Lower leg skin (tissue), 4 donors: ENCODE data around the gene SPATA33. TPM values are rescaled to one million over a fixed set of nuclear protein-coding genes. Genes with fewer than 3 reads are reported as not detected.
"Not testable (repeated sequence)": the region's sequence is repeated elsewhere in the genome, so short reads cannot be mapped to it uniquely, and the experiment has no call there.

Experiments
- DNase-seq, 2 donors: peaks; one replicate each; pipeline ENCODE4 v3.0.0-alpha.2; 2019; ENCODE audit warnings: low spot score in 2 of 2
- H3K4me3 ChIP-seq: fragments of 200-600 bp; sonication (generic); 2 replicates; pipeline ENCODE4 v1.5.1; 2017; ENCODE audit warnings: mild to moderate bottlenecking, low read depth; ENCODE audit not compliant: poor library complexity, severe bottlenecking
- POLR2A ChIP-seq, 2 donors: fragments of 450-650 bp; IDR thresholded peaks; one replicate each; pipeline ENCODE4 v1.6.1; 2016 to 2017; ENCODE audit warnings: antibody characterized with exemption in 2 of 2, mild to moderate bottlenecking in 1 of 2, moderate library complexity in 1 of 2
- WGBS, 2 donors: methylation state at CpG; one replicate each; pipeline ENCODE4 v1.1.5; 2018; 5-methylcytosine and 5-hydroxymethylcytosine counted together
- intact Hi-C: fragments of 100-400 bp; cut with DNase I; formaldehyde crosslinking; loops from one replicate; pipeline ENCODE4 v1.15.0; 2023; ENCODE audit warnings: low total_unique reads
- total RNA-seq, 4 donors: library from RNA; depleted of rRNA; stranded (reverse); fragments of >200 nt; gene quantifications; one replicate each; pipeline ENCODE4 v1.1.0, GENCODE V29; 2016
- TF ChIP-seq, protein P1 (sequence below), 3 donors: fragments of 450-650 bp; IDR thresholded peaks; one replicate each; pipeline ENCODE4 v1.5.1; 2016; ENCODE audit warnings: antibody characterized with exemption in 3 of 3, mild to moderate bottlenecking in 3 of 3, moderate library complexity in 2 of 3

The SPATA33 gene
- total RNA-seq, 4 donors from 2014 or later: 1.1 to 4.1 (median 2.5) TPM

DNA sequence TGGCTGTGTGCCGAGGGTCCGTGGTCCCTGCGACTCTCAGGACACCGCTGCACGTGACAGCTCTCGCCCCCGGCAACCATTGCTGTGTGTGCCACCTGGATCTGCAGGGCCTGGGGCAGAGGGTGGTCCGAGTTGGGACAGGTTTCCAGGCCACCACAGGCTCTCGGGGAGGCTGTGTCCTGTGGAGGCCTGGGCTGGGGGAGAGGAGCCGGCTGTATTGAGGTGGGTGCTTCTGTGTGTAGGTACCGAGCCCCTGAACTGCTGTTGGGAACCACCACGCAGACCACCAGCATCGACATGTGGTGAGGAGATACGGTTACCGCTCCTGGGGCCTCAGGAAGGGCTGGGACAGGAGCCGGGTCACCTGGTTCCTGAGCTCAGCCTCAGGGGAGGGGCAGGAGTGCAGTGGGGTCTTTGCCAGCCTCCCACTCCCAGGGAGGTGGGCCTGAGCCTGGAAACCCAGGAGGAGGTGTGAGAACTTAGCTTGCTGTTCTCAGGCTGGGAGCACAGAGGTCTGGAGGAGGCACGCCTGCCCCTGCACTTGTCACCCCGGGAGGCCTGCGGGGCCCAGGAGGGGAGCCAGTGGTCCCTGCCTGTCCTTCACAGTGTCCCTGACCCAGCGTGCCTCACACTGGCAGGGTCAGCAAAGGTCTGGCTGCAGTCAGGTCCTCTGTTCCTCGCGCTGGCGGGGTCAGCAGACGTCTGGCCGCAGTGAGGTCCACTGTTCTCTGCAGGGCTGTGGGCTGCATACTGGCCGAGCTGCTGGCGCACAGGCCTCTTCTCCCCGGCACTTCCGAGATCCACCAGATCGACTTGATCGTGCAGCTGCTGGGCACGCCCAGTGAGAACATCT is 36.5 kb downstream of the SPATA33 start:
- intact Hi-C loops: no loop called here
- no peak overlapping the region for H3K4me3 ChIP-seq
- DNase-seq: no peak
- WGBS, 2 donors: 72 to 85% methylated on average over 23 to 31 of the region's 32 CpGs
- TF ChIP-seq POLR2A (IDR thresholded peaks at IDR 0.05): no peak
- TF ChIP-seq, protein P1, sequence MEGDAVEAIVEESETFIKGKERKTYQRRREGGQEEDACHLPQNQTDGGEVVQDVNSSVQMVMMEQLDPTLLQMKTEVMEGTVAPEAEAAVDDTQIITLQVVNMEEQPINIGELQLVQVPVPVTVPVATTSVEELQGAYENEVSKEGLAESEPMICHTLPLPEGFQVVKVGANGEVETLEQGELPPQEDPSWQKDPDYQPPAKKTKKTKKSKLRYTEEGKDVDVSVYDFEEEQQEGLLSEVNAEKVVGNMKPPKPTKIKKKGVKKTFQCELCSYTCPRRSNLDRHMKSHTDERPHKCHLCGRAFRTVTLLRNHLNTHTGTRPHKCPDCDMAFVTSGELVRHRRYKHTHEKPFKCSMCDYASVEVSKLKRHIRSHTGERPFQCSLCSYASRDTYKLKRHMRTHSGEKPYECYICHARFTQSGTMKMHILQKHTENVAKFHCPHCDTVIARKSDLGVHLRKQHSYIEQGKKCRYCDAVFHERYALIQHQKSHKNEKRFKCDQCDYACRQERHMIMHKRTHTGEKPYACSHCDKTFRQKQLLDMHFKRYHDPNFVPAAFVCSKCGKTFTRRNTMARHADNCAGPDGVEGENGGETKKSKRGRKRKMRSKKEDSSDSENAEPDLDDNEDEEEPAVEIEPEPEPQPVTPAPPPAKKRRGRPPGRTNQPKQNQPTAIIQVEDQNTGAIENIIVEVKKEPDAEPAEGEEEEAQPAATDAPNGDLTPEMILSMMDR (IDR thresholded peaks at IDR 0.05): no peak

DNA sequence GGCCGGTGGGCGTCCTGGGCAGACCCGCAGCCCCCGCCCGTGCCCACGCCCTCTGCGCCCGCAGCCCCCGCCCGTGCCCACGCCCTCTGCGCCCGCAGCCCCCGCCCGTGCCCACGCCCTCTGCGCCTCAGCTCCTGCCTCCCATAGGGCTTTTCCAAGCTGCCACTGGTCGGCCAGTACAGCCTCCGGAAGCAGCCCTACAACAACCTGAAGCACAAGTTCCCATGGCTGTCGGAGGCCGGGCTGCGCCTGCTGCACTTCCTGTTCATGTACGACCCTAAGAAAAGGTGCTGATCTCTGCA is 37.1 kb downstream of the SPATA33 start:
- intact Hi-C loops, H3K4me3 ChIP-seq, DNase-seq: not testable (repeated sequence)
- 75 to 81% methylated on average over 23 of the region's 23 CpGs for WGBS, 2 donors

DNA sequence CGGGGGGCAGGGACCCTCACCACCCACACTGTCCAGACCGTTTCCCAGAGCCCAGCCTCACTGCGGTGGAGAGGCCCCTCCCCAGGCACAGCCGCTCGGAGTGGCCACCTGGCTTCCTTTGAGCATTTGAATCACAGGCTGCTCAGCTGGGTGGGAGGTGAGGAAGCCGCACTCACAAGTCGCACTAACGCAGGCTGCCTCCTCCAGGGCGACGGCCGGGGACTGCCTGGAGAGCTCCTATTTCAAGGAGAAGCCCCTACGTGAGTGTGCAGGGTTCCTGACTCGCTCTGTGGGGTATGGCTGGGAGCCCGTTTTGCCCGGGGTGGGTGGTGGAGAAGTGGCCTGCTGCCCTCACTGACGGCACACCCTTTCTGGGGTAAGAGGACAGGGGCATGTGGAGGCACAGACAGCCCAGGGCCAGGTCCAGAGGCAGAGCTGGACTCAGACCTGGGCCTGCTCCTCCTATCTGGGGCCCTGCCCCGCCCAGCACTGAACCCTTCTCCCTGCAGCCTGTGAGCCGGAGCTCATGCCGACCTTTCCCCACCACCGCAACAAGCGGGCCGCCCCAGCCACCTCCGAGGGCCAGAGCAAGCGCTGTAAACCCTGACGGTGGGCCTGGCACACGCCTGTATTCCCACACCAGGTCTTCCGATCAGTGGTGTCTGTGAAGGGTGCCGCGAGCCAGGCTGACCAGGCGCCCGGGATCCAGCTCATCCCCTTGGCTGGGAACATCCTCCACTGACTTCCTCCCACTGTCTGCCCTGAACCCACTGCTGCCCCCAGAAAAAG is 37.6 kb downstream of the SPATA33 start:
- 85 to 88% methylated on average over 18 to 26 of the region's 31 CpGs for WGBS, 2 donors
- TF ChIP-seq POLR2A (IDR thresholded peaks at IDR 0.05): no peak
- TF ChIP-seq, protein P1 (IDR thresholded peaks at IDR 0.05): no peak
- peak in 1 of 2 donors; percentile 84 for DNase-seq
- H3K4me3 ChIP-seq: no peak overlapping the region
- intact Hi-C loops: no loop called here

DNA sequence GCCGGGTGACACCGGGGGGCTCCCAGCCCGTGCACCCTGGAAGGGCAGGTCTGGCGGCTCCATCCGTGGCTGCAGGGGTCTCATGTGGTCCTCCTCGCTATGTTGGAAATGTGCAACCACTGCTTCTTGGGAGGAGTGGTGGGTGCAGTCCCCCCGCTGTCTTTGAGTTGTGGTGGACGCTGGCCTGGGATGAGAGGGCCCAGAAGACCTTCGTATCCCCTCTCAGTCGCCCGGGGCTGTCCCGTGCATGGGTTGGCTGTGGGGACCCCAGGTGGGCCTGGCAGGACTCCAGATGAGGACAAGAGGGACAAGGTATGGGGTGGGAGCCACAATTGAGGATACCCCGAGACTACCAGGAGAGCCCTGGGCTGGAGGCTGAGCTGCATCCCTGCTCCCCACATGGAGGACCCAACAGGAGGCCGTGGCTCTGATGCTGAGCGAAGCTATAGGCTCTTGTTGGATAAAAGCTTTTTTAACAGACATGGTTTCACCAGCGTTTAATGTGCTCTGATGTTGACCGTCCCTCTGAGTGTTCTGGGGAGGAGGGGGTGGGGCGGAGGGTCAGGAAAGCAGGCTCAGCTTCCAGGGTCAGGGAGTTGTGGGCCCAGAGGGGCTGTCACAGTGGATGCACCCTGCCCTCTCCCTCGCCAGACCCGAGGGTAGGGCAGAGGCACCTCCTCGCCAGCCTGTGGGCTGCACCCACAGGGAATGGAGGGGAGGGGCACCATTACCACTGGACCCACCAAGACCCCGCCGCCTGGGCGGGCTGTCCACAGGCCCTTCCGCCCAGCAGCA is 38.4 kb downstream of the SPATA33 start:
- intact Hi-C loops: no loop called here
- no peak overlapping the region for H3K4me3 ChIP-seq
- peak in 1 of 2 donors; percentile 81 for DNase-seq
- TF ChIP-seq, protein P1 (IDR thresholded peaks at IDR 0.05): no peak
- TF ChIP-seq POLR2A (IDR thresholded peaks at IDR 0.05): no peak
- 77 to 84% methylated on average over 12 to 23 of the region's 25 CpGs for WGBS, 2 donors

DNA sequence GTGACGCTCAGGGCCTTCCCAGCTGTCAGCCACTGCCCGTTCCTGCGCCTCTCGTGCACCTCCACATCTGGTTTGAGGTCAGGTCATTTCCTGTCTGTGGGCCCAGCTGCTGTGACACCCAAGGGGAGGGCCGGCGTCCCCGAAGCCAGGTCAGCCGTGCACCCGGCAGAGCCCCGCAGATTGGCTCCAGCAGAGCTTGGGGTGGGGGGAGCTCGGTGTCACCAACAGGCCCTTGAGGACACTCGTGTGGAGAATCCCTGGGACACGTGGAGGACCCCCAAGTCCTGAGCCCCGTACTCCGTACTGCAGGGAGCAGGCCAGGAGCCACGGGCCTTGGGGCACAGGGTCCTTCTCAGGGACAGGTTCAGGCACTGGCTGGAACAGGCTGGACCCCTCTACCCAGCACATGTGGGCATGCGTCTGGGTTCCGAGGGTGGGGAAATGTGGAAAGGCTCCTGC is 39.1 kb downstream of the SPATA33 start:
- 85 to 88% methylated on average over 6 to 11 of the region's 18 CpGs for WGBS, 2 donors
- DNase-seq: peak in 1 of 2 donors; percentile 83
- no peak overlapping the region for H3K4me3 ChIP-seq
- intact Hi-C loops: no loop called here
- TF ChIP-seq, protein P1 (IDR thresholded peaks at IDR 0.05): no peak
- no peak for TF ChIP-seq POLR2A (IDR thresholded peaks at IDR 0.05)
